Pancreas (tissue), 10 donors: ENCODE measurements around the gene TPRA1. TPM values are rescaled to one million over a fixed set of nuclear protein-coding genes. Genes with fewer than 3 reads are reported as not detected.

ENCODE experiments used
- ATAC-seq, 4 donors: fragments of 200-7000 bp; cut with Tn5 transposase; one replicate each; pipeline versions ENCODE4 v1.8.0 to v1.9.1; 2020; ENCODE audit warnings: mild to moderate bottlenecking in 4 of 4, moderate library complexity in 4 of 4
- DNase-seq, 6 donors: peaks; one replicate each; pipeline ENCODE4 v3.0.0-alpha.2; 2020
- FAIRE-seq: peaks from 2 replicates; lab custom pipeline; 2012; peaks lifted over from hg19 to GRCh38; lab: Jason Lieb, UNC
- H3K27ac ChIP-seq, 4 donors: fragments of 200-600 bp; sonication (generic); 1 replicate in 3 of 4; 2 replicates in 1 of 4; pipeline versions ENCODE4 v1.5.0 to v1.8.0; 2020
- H3K27me3 ChIP-seq, 4 donors: fragments of 200-600 bp; one replicate each; pipeline ENCODE4 v1.8.0; 2021
- H3K36me3 ChIP-seq, 3 donors: fragments of 200-600 bp; sonication (generic) in 1 of 3; one replicate each; pipeline versions ENCODE4 v1.5.0 to v1.8.0; 2020 to 2021
- H3K4me1 ChIP-seq, 3 donors: fragments of 200-600 bp; one replicate each; pipeline ENCODE4 v1.8.0; 2021
- H3K4me3 ChIP-seq, 4 donors: fragments of 200-600 bp; sonication (generic) in 2 of 4; one replicate each; pipeline versions ENCODE4 v1.5.0 to v1.8.0; 2020 to 2021
- H3K9me3 ChIP-seq, 4 donors: fragments of 200-600 bp; one replicate each; pipeline ENCODE4 v1.8.0; 2021
- WGBS, 2 donors: extraction: QIAGEN DNeasy Blood & Tissue Kit; methylation state at CpG; one replicate each; pipeline ENCODE4 v1.1.7; 2013; 5-methylcytosine and 5-hydroxymethylcytosine counted together
- intact Hi-C, 3 donors: fragments of 100-400 bp; cut with DNase I; formaldehyde crosslinking; loops; one replicate each; pipeline versions ENCODE4 v1.11.1 to v1.14.2; 2022
- polyA plus RNA-seq, 2 donors: library from polyadenylated mRNA; stranded (reverse); fragments of 200-250 nt; gene quantifications; one replicate each; pipeline ENCODE4 v1.2.3, GENCODE V29; 2013
- total RNA-seq, 6 donors: library from RNA; stranded (reverse); fragmentation: NEBNext Ultra II Directional in 4 of 6; extraction: Animal tissue kit (Norgen Biotek cat#: 25700) in 4 of 6; gene quantifications; one replicate each; pipeline versions ENCODE4 v1.2.1 to v1.2.4, GENCODE V29; 2021 to 2023
- TF ChIP-seq, protein P1 (sequence below), 4 donors: fragments of 200-600 bp; sonication (generic) in 3 of 4; IDR thresholded peaks; one replicate each; pipeline versions ENCODE4 v1.5.0 to v1.8.0; 2021; ENCODE audit warnings: antibody characterized with exemption in 4 of 4
- donor health status: healthy with polysubstance abuse.
- donor health status: DM: no; HTN: no; CAD: no; lungs with moderate emphysema.
- donor health status: DM: no; HTN: no; CAD: no.
- donor health status: control.
- donor health status: control.
- donor health status: Bipolar disorder and iron deficiency.
- donor health status: DM: yes; HTN: yes; CAD: no.
- donor health status: DM: no; HTN: no; CAD: no.
- donor health status: DM: no; HTN: no; CAD: no.
- donor health status: DM: yes; HTN: yes; CAD: no.

TPRA1 gene
- total and polyA plus RNA-seq, 8 donors: 12.1 to 25.9 (median 16.1) TPM

DNA sequence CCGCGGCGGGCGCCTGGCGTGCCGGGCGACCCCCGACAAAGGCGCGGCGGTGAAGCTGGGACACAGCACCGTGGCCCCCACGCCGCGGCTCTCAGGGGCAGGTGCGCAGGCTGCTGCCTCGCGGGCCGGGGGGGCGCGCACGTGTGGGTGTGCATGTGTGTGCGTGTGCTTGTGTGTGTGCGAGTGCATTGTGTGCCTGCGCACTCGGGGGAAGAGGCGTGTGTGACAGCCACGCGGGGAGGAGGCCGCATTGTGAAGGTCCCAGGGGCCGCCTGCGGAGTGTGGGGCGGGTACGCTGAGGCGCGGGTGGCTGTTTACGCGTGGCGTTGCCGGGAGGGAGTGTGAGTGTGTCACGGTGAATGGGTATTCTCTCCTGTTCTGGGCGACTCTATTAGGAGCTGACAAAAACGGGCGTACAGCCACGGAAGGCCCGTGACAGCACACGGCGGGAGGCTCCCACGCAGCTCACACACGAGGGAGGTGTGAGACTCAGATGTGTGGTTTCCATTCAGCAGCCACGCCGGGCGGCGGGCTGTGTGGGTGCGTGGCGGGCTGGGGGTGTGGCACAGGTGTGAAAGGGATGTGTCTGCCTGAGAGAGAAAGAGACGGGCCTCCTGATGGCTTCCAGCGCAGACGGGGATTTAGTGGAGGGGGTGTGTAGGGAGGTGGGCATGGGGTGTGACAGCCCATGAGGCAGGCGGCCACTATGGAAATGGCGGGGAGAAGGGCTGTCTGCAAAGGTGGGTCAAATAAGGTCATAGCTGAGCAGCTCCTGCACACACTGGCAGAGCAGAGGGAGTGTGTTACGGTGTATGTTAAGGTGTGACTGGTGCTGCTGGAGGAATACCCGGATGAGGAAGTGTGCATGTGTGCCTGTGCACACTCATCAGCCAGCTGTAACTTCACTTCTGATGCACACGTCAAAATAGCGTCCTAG is 39.2 kb upstream of the TPRA1 start:
- intact Hi-C loops: no loop called here
- Histone ChIP-seq H3K36me3 (no peaks in the 10 kb centered on the region), H3K9me3 (no peaks in the 10 kb centered on the region), H3K4me3 (peak overlapping the region in 3 of 4 donors; percentile 14 to 58 (median 39)), H3K27ac (no peak overlapping the region), H3K27me3 (no peaks in the 10 kb centered on the region), H3K4me1 (peaks cover 0 to 6% (median 0%) of the 10 kb centered on the region in 3 donors)
- TF ChIP-seq, protein P1, sequence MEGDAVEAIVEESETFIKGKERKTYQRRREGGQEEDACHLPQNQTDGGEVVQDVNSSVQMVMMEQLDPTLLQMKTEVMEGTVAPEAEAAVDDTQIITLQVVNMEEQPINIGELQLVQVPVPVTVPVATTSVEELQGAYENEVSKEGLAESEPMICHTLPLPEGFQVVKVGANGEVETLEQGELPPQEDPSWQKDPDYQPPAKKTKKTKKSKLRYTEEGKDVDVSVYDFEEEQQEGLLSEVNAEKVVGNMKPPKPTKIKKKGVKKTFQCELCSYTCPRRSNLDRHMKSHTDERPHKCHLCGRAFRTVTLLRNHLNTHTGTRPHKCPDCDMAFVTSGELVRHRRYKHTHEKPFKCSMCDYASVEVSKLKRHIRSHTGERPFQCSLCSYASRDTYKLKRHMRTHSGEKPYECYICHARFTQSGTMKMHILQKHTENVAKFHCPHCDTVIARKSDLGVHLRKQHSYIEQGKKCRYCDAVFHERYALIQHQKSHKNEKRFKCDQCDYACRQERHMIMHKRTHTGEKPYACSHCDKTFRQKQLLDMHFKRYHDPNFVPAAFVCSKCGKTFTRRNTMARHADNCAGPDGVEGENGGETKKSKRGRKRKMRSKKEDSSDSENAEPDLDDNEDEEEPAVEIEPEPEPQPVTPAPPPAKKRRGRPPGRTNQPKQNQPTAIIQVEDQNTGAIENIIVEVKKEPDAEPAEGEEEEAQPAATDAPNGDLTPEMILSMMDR (IDR thresholded peaks at IDR 0.05): no peak
- no peak for FAIRE-seq
- ATAC-seq: peak; percentile 21 to 49 (median 41)
- DNase-seq: peak in 1 of 6 donors; percentile 16
- WGBS, 2 donors: 18 to 27% methylated on average over 52 to 65 of the region's 65 CpGs

DNA sequence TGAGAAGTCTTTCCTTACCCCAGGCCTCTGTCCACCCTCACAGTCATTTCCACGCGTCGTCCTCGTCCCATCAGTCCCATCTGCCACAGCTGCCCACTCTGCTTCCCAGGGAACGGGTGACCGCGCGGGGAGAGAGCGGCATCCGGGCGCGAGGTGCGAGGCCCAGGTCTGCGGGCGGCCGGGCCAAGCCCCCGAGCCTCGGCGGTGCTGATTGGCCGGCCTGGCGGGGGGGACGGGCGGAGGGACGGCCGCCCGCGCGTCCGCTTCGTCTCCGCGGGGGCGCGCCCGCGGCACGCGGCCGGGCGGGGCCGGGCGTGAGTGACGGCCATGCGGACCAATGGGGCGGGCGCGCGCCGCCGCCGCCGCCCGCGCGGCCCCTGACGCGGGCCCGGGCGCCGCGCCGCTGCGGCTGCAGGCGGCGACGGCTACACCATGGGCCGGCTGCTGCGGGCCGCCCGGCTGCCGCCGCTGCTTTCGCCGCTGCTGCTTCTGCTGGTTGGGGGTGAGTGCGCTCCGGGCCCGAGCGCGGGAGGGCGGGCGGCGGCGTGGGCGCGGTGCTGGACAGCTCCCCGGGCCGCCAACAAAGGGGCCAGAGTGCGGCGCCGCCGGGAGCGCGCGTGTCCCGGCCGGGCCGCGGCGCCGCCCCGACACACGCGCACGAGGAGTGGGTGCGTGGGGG is 38.4 kb upstream of the TPRA1 start, which contains the start of gene PODXL2:
Gene PODXL2, plus strand, starts transcription at position 398 of the 679 bp plus-strand sequence. Its CDS starts 35 bp downstream, at position 433.
- 5 to 9% methylated on average over 54 to 105 of the region's 105 CpGs for WGBS, 2 donors
- Histone ChIP-seq H3K27ac (no peak within 1 kb of the TSS), H3K4me1 (peaks cover 0 to 6% (median 0%) of the 10 kb centered on the region in 3 donors), H3K9me3 (no peaks in the 10 kb centered on the region), H3K27me3 (no peaks in the 10 kb centered on the region), H3K4me3 (peak within 1 kb of the TSS in 3 of 4 donors; percentile 14 to 58 (median 39)), H3K36me3 (no peaks in the 10 kb centered on the region)
- DNase-seq: peak in 5 of 6 donors; percentile 40 to 81 (median 56)
- TF ChIP-seq, protein P1 (IDR thresholded peaks at IDR 0.05): no peak
- intact Hi-C loops: no loop called here
- FAIRE-seq: no peak
- peak; percentile 73 to 87 (median 82) for ATAC-seq

DNA sequence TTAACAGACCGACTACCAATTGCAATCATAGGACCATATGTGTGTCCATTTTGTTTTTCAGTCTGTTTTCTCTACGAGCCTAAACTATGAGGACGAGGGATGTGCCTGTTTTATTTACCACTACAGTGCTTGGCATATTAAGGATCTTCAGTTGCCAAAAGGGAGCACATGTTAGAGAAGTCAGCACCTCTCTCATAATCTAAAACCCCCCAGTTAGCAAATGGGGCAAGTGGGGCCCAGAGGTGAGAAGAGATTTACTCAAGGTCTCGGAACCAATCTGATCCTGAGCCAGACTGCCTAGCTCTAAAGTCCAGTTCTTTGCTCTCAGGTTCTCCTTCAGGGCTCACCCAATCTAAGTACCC is 37.9 kb upstream of the TPRA1 start:
- DNase-seq (no peak), FAIRE-seq (no peak), ATAC-seq (no peak)
- TF ChIP-seq, protein P1 (IDR thresholded peaks at IDR 0.05): no peak
- Histone ChIP-seq H3K27me3 (no peaks in the 10 kb centered on the region), H3K27ac (no peak overlapping the region), H3K9me3 (no peaks in the 10 kb centered on the region), H3K4me3 (no peak overlapping the region), H3K4me1 (peaks cover 0 to 6% (median 0%) of the 10 kb centered on the region in 3 donors), H3K36me3 (no peaks in the 10 kb centered on the region)
- WGBS, 2 donors: 77 to 82% methylated on average over 4 of the region's 4 CpGs
- intact Hi-C loops: no loop called here

DNA sequence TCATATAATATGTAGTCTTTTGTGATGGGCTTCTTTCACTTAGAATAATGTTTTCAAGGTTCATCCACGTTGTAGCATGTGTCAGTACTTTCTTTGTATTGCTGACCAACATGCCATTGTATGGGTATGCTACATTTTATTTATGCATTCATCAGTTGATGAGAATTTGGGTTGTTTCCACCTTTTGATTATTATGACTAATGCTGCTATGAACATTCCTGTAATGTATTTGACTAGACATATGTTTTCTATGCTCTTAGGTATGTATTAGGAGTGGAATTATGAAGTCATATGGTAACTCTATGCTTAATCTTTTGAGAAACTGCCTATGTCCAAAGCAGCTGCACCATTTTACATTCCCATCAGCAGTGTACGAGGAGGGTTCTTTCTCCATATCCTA is 35.3 kb upstream of the TPRA1 start:
- ATAC-seq (no peak), FAIRE-seq (no peak), DNase-seq (no peak)
- intact Hi-C loops: no loop called here
- Histone ChIP-seq H3K27ac (no peak overlapping the region), H3K4me3 (no peak overlapping the region), H3K36me3 (no peaks in the 10 kb centered on the region), H3K27me3 (no peaks in the 10 kb centered on the region), H3K4me1 (peaks cover 0 to 6% (median 0%) of the 10 kb centered on the region in 3 donors), H3K9me3 (no peaks in the 10 kb centered on the region)
- WGBS, 2 donors: 41 to 46% methylated on average over 2 of the region's 2 CpGs
- TF ChIP-seq, protein P1 (IDR thresholded peaks at IDR 0.05): no peak
